Hematopoietic multipotent progenitor cell (in vitro differentiated cells): ENCODE results near the gene LIN52. TPM values are rescaled to one million over a fixed set of nuclear protein-coding genes. Genes with fewer than 3 reads are reported as not detected.
A peak's percentile ranks its signal among the peaks of the same experiment; 100 is the strongest.
"Not testable (repeated sequence)": the region's sequence is repeated elsewhere in the genome, so short reads cannot be mapped to it uniquely, and the experiment has no call there.

Experiments used
- DNase-seq, 3 donors: peaks; one replicate each; pipeline ENCODE4 v3.0.0-alpha.2; 2011 to 2015; ENCODE audit warnings: low read depth in 2 of 3, low spot score in 2 of 3
- total RNA-seq: library from RNA; depleted of rRNA; stranded (reverse); fragments of >200 nt; gene quantifications from one replicate; pipeline ENCODE4 v1.2.3, GENCODE V29; 2012

The LIN52 gene
- total RNA-seq, 1 donor = 4.0 TPM

GRCh38 chr14:74105381-74105780 is 20.6 kb downstream of the LIN52 start:
- DNase-seq = no peak

GRCh38 chr14:74109369-74109768 is 24.6 kb downstream of the LIN52 start:
- DNase-seq = no peak

- peak in 2 of 3 donors; percentile 49 to 84 for DNase-seq
Measured at GRCh38 chr14:74111395-74112216, 26.9 kb downstream of the LIN52 start.

- not testable (repeated sequence) for DNase-seq
Measured at GRCh38 chr14:74125487-74125886, 40.7 kb downstream of the LIN52 start.

GRCh38 chr14:74126315-74127013 is 41.7 kb downstream of the LIN52 start:
- DNase-seq = no peak

GRCh38 chr14:74127634-74128033 is 42.9 kb downstream of the LIN52 start:
- no peak for DNase-seq

- no peak for DNase-seq
Measured at GRCh38 chr14:74133833-74134481, 49.2 kb downstream of the LIN52 start.

GRCh38 chr14:74134484-74134883 is 49.7 kb downstream of the LIN52 start:
- no peak for DNase-seq

GRCh38 chr14:74135426-74135825 is 50.7 kb downstream of the LIN52 start:
- no peak for DNase-seq

- DNase-seq = no peak
Measured at GRCh38 chr14:74140374-74140850, 55.7 kb downstream of the LIN52 start.

GRCh38 chr14:74141703-74142102 is 56.9 kb downstream of the LIN52 start:
- DNase-seq = no peak

GRCh38 chr14:74142523-74142922 is 57.8 kb downstream of the LIN52 start:
- no peak for DNase-seq

- no peak for DNase-seq
Measured at GRCh38 chr14:74144789-74145188, 60.0 kb downstream of the LIN52 start.

- no peak for DNase-seq
Measured at GRCh38 chr14:74147571-74147970, 62.8 kb downstream of the LIN52 start.

GRCh38 chr14:74148705-74149104 is 63.9 kb downstream of the LIN52 start:
- DNase-seq = no peak

- no peak for DNase-seq
Measured at GRCh38 chr14:74155287-74155686, 70.5 kb downstream of the LIN52 start.

- DNase-seq = no peak
Measured at GRCh38 chr14:74155749-74156148, 71.0 kb downstream of the LIN52 start.

GRCh38 chr14:74160763-74161162 is 76.0 kb downstream of the LIN52 start:
- no peak for DNase-seq

GRCh38 chr14:74161526-74162158 is 76.9 kb downstream of the LIN52 start:
- DNase-seq = no peak

- no peak for DNase-seq
Measured at GRCh38 chr14:74169906-74170305, 85.2 kb downstream of the LIN52 start.

GRCh38 chr14:74176400-74176793 is 91.6 kb downstream of the LIN52 start:
- DNase-seq = no peak
